ENCODE data around the gene PRSS56.

PRSS56 gene

GRCh38 chr2:232574674-232575403 lies 54.7 kb downstream of the PRSS56 start:
- no peak for DNase-seq
